Fibroblast of villous mesenchyme (primary cell): ENCODE data around the gene GSTM3. TPM values are rescaled to one million over a fixed set of nuclear protein-coding genes. Genes with fewer than 3 reads are reported as not detected.
"Not testable (repeated sequence)": the region's sequence is repeated elsewhere in the genome, so short reads cannot be mapped to it uniquely, and the experiment has no call there.

ENCODE experiments used
- DNase-seq: peaks from one replicate; pipeline ENCODE4 v3.0.0-alpha.2; 2010; ENCODE audit warnings: low read depth
- H3K4me3 ChIP-seq: 2 replicates; pipeline ENCODE4 v1.5.1; 2011; ENCODE audit warnings: low read depth, mild to moderate bottlenecking, low read length
- total RNA-seq: library from RNA; depleted of rRNA; stranded (reverse); fragments of >200 nt; gene quantifications from 2 replicates; pipeline ENCODE4 v1.2.3, GENCODE V29; 2012
- TF ChIP-seq, protein P1 (sequence below): IDR thresholded peaks from 2 replicates; pipeline ENCODE4 v1.5.1; 2012; ENCODE audit warnings: low read depth, mild to moderate bottlenecking, low read length; ENCODE audit not compliant: insufficient read depth

The GSTM3 gene
- total RNA-seq, 1 donor: 104 TPM

DNA sequence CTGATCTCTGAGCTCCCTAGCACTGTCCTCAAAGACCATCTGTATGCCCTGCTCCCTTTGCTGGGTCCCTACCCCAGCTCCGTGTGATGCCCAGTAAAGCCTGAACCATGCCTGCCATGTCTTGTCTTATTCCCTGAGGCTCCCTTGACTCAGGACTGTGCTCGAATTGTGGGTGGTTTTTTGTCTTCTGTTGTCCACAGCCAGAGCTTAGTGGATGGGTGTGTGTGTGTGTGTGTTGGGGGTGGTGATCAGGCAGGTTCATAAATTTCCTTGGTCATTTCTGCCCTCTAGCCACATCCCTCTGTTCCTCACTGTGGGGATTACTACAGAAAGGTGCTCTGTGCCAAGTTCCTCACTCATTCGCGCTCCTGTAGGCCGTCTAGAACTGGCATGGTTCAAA, 23.1 kb downstream of the GSTM3 start:
- DNase-seq: no peak
- TF ChIP-seq, protein P1, sequence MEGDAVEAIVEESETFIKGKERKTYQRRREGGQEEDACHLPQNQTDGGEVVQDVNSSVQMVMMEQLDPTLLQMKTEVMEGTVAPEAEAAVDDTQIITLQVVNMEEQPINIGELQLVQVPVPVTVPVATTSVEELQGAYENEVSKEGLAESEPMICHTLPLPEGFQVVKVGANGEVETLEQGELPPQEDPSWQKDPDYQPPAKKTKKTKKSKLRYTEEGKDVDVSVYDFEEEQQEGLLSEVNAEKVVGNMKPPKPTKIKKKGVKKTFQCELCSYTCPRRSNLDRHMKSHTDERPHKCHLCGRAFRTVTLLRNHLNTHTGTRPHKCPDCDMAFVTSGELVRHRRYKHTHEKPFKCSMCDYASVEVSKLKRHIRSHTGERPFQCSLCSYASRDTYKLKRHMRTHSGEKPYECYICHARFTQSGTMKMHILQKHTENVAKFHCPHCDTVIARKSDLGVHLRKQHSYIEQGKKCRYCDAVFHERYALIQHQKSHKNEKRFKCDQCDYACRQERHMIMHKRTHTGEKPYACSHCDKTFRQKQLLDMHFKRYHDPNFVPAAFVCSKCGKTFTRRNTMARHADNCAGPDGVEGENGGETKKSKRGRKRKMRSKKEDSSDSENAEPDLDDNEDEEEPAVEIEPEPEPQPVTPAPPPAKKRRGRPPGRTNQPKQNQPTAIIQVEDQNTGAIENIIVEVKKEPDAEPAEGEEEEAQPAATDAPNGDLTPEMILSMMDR: no peak
- H3K4me3 ChIP-seq: no peak overlapping the region

DNA sequence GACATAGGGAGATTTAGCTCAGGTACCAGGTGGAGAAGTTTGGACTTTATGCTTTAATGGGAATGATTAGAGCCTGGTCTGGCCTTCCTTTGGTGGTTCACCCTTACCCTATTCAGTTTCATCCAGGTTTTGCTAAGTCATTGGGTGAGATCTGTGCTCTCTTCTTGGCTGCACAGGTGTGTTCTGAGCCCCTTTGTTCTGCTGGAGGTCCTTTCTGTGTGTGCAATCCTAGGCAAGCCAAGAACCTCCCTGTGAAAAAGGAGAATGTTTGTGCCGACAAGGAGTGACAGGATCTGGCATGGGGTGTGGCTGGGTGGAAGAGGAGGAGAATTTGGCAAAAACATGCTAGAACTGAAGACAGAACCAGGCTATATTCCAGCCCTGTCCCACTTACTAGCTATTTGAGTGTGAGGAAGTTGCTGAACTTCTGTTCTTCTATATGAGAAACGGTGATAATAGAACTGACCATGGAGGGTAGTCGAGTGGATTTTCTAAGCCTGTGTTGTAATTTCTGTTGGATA, 24.2 kb downstream of the GSTM3 start:
- H3K4me3 ChIP-seq: no peak overlapping the region
- DNase-seq: no peak
- TF ChIP-seq, protein P1: no peak

DNA sequence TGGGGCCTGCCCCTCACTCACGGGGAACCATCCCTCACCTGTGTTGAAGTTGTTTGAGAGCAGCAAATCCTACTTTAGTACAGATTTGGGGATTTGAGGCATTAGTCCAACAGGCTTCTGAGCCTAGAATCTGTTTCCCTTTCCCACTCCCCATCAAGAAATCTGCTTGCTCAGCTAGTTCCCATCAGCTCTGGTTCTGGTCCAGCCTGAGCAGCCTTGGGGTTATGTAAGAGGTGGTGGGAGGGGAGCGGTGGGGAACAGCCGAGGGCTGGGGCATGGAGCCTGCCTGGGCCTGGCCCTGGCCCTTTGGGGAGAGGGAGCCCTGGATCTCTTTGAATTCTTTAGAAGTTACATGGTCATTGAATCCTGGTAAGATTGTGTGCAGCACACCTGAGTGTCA, 24.7 kb downstream of the GSTM3 start:
- DNase-seq: no peak
- TF ChIP-seq, protein P1: no peak
- no peak overlapping the region for H3K4me3 ChIP-seq

DNA sequence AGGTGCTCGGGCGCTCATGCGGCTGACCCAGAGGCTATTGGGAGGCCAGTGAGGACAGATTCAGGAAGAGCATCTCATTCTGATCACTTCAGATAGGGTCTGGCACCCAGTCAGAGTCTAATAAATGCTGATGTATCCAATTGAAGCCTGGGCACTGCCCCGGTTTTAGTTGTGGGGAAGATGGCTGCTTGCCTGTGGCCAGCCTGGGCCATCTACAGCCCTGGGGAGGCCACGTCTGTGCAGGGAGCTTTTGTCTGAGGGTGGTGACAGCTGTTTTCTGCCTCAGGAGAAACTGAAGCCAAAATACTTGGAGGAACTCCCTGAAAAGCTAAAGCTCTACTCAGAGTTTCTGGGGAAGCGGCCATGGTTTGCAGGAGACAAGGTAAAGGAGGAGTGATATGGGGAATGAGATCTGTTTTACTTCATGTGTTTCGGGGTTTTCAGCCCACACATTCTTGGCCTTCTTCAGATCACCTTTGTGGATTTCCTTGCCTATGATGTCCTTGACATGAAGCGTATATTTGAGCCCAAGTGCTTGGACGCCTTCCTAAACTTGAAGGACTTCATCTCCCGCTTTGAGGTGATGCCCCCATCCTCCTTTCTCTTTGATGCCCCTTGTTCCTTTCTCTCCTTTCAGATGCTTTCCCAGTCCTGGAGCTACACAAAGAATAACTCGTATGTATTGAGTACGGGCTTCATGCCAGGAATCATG, 26.0 kb downstream of the GSTM3 start:
- TF ChIP-seq, protein P1: no peak
- no peak overlapping the region for H3K4me3 ChIP-seq
- no peak for DNase-seq

DNA sequence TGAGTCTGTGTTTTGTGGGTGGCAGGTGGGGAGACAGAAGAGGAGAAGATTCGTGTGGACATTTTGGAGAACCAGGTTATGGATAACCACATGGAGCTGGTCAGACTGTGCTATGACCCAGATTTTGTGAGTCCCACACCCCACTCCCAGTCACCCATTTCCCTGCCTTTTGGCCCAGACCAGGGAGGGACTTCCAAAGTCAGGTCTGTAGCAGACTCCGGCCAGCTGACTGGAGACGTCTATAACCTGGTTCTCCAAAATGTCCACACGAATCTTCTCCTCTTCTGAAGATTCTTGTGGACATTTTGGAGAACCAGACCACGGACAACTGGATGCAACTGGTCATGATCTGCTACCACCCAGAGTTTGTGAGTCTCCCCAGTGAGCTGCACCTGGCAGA, 27.2 kb downstream of the GSTM3 start:
- DNase-seq: no peak
- TF ChIP-seq, protein P1: no peak

DNA sequence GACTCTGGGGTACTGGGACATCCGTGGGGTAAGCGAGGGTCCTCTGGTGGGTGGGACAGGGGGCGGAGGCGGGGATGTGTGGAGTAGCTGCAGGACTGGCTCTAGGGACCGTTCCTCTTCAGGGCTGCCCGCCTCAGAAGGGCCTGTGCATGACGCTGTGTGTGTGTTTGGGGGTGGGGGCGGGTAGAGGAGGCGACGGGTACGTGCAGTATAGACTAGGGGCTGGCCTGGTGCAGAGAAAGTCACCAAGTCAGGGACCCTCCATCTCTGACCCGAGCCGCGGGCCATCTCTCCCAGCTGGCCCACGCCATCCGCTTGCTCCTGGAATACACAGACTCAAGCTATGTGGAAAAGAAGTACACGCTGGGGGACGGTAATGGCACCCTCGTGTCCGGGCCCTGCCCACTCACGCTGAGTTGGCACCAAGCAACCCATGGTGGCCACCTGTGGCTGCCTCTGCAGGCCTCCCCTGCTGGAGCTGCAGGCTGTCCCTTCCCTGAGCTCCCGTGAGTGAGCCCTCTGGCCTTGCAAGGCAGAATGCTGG, 28.4 kb downstream of the GSTM3 start:
- no peak for DNase-seq
- TF ChIP-seq, protein P1: no peak
- H3K4me3 ChIP-seq: peak overlapping the region; percentile 36

More for the DNA sequence above, 27.2 kb downstream of the GSTM3 start:
- H3K4me3 ChIP-seq: no peak overlapping the region

DNA sequence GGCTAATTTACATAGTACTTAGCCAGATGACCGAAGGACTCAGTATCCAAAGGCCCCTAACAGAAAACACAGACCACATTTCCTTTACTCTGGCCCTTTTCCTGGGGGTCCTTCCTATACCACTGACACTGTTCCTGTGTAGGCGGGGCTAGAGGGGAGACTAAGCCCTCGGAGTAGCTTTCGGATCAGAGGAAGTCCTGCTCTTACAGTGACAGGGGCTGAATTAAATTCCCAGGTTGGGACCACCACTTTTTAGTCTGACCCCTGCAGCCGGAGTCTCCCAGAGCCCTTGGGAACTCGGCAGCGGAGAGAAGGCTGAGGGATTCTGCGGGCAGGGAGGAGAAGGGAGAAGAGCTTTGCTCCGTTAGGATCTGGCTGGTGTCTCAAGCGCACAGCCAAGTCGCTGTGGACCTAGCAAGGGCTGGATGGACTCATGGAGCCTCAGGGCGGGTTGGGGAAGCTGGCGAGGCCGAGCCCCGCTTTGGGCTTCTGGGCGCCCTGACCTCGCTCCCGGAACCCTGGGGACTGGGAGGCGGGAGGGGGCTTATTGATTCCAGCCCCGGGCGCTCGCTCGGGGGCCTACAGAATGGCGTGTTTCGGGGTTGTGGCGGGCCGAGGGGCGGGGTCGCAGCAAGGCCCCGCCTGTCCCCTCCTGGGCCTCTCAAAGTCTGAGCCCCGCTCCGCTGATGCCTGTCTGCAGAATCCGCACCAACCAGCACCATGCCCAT, 29.1 kb downstream of the GSTM3 start, which contains the start of gene GSTM5:
TSS of gene GSTM5 (plus strand) at position 659 of the 728 bp plus-strand sequence. CDS start at position 721, 62 bp downstream.
- H3K4me3 ChIP-seq: peak within 1 kb of the TSS; percentile 36
- DNase-seq: not testable (repeated sequence)

DNA sequence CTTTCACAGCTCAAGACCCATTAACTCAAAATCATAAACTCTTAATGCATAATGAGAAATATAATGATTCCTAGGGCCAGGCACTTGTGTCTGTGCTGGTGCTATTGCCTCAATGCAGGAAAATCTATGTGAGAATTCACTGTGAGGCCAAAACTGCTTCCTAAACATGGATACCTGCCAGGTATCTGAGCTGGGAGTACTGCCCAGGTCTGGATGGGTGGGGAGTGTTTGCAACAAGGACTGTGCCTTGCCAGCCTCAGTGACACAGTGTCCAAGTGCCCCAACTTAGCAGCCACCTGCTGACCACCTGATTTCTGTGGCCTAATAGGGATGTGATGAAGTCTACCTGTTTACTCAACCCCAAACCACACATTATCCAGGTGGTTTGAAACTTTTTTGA, 31.0 kb downstream of the GSTM3 start:
- not testable (repeated sequence) for H3K4me3 ChIP-seq, DNase-seq

DNA sequence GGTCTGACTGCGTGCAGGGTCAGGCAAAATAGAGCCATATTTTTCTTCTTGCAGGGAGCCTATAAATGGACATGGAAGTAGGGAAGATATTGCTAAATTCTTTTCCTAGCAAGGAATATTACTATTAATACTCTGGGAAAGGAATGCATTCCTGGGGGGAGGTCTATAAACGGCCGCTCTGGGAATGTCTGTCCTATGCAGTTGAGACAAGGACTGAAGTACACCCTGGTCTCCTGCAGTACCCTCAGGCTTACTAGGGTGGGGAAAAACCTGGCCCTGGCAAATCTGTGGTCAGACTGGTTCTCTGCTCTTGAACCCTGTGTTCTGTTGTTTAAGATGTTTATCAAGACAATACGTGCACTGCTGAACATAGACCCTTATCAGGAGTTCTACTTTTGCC, 31.9 kb downstream of the GSTM3 start:
- not testable (repeated sequence) for DNase-seq, H3K4me3 ChIP-seq
